Measurements from ENCODE around the gene SNX24.

The SNX24 gene

GRCh38 chr5:123039673-123040072, 194.3 kb downstream of the SNX24 start:
- in situ Hi-C loops (cut with HindIII; ENCODE audit: low pct_ligation_motif_present, low pct_unique_long_range_greater_than_20kb, low sequenced_read_pairs): no loop called here
- DNase-seq: no peak

GRCh38 chr5:123044926-123045617, 199.7 kb downstream of the SNX24 start:
- in situ Hi-C loops (cut with HindIII; ENCODE audit: low pct_ligation_motif_present, low pct_unique_long_range_greater_than_20kb, low sequenced_read_pairs): no loop called here
- no peak for DNase-seq

- in situ Hi-C loops (cut with HindIII; ENCODE audit: low pct_ligation_motif_present, low pct_unique_long_range_greater_than_20kb, low sequenced_read_pairs): no loop called here
- no peak for DNase-seq
Observed at GRCh38 chr5:123046222-123046621, 200.8 kb downstream of the SNX24 start.

GRCh38 chr5:123047706-123048105, 202.3 kb downstream of the SNX24 start:
- in situ Hi-C loops (cut with HindIII; ENCODE audit: low pct_ligation_motif_present, low pct_unique_long_range_greater_than_20kb, low sequenced_read_pairs): no loop called here
- DNase-seq: no peak

GRCh38 chr5:123051206-123051605, 205.8 kb downstream of the SNX24 start:
- DNase-seq: no peak
- in situ Hi-C loops (cut with HindIII; ENCODE audit: low pct_ligation_motif_present, low pct_unique_long_range_greater_than_20kb, low sequenced_read_pairs): no loop called here

All from ACHN (cell line).